Measurements from ENCODE around the gene SLC39A5. TPM values are rescaled to one million over a fixed set of nuclear protein-coding genes. Genes with fewer than 3 reads are reported as not detected.

Gene SLC39A5, protein sequence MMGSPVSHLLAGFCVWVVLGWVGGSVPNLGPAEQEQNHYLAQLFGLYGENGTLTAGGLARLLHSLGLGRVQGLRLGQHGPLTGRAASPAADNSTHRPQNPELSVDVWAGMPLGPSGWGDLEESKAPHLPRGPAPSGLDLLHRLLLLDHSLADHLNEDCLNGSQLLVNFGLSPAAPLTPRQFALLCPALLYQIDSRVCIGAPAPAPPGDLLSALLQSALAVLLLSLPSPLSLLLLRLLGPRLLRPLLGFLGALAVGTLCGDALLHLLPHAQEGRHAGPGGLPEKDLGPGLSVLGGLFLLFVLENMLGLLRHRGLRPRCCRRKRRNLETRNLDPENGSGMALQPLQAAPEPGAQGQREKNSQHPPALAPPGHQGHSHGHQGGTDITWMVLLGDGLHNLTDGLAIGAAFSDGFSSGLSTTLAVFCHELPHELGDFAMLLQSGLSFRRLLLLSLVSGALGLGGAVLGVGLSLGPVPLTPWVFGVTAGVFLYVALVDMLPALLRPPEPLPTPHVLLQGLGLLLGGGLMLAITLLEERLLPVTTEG
- total RNA-seq = 0.81 TPM in 1 of 2 replicates, not detected in the other
- long read RNA-seq = 0 reads

DNA sequence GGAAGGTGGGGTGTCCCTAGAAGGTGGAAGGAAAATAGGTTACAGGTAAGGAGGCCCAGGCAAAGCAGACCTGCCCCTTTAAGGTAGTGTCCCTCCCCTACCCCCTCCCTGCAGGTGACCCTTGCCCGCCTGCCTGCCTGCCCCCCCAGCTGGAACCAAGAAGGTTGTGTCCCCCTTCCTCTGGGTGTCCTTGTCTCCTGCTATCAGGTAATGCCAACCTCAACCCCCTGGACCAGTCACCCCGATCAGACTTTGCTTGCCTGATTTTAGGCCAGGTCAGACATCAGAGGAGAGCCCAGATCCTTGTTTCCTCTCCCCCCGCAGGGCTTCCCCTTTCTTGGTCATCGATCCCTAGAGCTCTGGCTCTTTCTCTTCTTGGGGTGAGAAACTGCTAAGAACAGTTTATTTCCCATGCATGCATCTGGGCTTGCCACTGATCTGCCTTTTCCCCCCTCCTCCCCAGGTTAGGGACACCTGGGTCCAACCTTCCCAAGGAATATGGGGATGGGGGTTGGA lies at the start of gene SLC39A5:
TSS of gene SLC39A5 (plus strand) at position 136 of the 516 bp plus-strand sequence. CDS start 1,224 bp downstream, outside the sequence.
- no peak within 1 kb of the TSS for H3K27ac Mint-ChIP-seq (ENCODE audit: unreplicated experiment)
- DNase-seq (ENCODE audit: extremely low spot score, unreplicated experiment) = no peak
- peaks cover 9% of the 10 kb centered on the region for H3K4me1 Mint-ChIP-seq (ENCODE audit: unreplicated experiment)
- H3K4me3 Mint-ChIP-seq (ENCODE audit: unreplicated experiment) = no peak within 1 kb of the TSS
- H3K27me3 Mint-ChIP-seq (ENCODE audit: unreplicated experiment) = no peaks in the 10 kb centered on the region
- H3K36me3 Mint-ChIP-seq (ENCODE audit: unreplicated experiment) = peaks cover 4% of the 10 kb centered on the region
- no peaks in the 10 kb centered on the region for H3K9me3 Mint-ChIP-seq (ENCODE audit: unreplicated experiment)
- TF ChIP-seq, protein P1, sequence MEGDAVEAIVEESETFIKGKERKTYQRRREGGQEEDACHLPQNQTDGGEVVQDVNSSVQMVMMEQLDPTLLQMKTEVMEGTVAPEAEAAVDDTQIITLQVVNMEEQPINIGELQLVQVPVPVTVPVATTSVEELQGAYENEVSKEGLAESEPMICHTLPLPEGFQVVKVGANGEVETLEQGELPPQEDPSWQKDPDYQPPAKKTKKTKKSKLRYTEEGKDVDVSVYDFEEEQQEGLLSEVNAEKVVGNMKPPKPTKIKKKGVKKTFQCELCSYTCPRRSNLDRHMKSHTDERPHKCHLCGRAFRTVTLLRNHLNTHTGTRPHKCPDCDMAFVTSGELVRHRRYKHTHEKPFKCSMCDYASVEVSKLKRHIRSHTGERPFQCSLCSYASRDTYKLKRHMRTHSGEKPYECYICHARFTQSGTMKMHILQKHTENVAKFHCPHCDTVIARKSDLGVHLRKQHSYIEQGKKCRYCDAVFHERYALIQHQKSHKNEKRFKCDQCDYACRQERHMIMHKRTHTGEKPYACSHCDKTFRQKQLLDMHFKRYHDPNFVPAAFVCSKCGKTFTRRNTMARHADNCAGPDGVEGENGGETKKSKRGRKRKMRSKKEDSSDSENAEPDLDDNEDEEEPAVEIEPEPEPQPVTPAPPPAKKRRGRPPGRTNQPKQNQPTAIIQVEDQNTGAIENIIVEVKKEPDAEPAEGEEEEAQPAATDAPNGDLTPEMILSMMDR (IDR thresholded peaks at IDR 0.05) = no peak

DNA sequence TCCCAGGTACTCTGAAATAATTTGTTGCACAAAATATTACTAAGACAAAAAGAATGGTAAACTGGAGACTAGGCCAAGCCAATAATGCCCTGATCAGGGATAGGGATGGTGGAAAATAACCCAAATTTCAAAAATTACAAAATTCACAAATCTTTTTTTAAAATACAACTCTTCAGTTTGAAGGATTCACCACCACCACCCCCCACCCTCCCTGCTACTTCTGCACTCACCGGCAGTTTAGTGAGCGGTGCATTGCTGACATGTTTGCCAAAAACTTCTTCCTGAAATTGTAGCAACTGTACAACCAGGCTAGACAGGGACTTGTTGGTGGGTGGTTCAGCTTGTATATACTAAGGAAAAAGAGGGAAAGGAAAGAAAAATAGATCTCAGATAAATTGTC lies 42.9 kb upstream of the SLC39A5 start:
- peaks cover 28% of the 10 kb centered on the region for H3K36me3 Mint-ChIP-seq (ENCODE audit: unreplicated experiment)
- H3K4me3 Mint-ChIP-seq (ENCODE audit: unreplicated experiment) = peak overlapping the region; percentile 29
- no peak for DNase-seq (ENCODE audit: extremely low spot score, unreplicated experiment)
- no peaks in the 10 kb centered on the region for H3K9me3 Mint-ChIP-seq (ENCODE audit: unreplicated experiment)
- TF ChIP-seq, protein P1 (IDR thresholded peaks at IDR 0.05) = no peak
- H3K27me3 Mint-ChIP-seq (ENCODE audit: unreplicated experiment) = no peaks in the 10 kb centered on the region
- no peak overlapping the region for H3K27ac Mint-ChIP-seq (ENCODE audit: unreplicated experiment)
- peaks cover 28% of the 10 kb centered on the region for H3K4me1 Mint-ChIP-seq (ENCODE audit: unreplicated experiment)

GRCh38 chr12:56188131-56188777 lies 41.6 kb upstream of the SLC39A5 start:
- Mint-ChIP-seq H3K4me1 (ENCODE audit: unreplicated experiment) (peaks cover 33% of the 10 kb centered on the region), H3K27ac (ENCODE audit: unreplicated experiment) (peak overlapping the region; percentile 87), H3K9me3 (ENCODE audit: unreplicated experiment) (no peaks in the 10 kb centered on the region), H3K36me3 (ENCODE audit: unreplicated experiment) (peaks cover 25% of the 10 kb centered on the region), H3K27me3 (ENCODE audit: unreplicated experiment) (no peaks in the 10 kb centered on the region), H3K4me3 (ENCODE audit: unreplicated experiment) (peak overlapping the region; percentile 81)
- no peak for DNase-seq (ENCODE audit: extremely low spot score, unreplicated experiment)
- TF ChIP-seq, protein P1 (IDR thresholded peaks at IDR 0.05) = no peak

- Mint-ChIP-seq H3K4me3 (ENCODE audit: unreplicated experiment) (peak overlapping the region; percentile 81), H3K27ac (ENCODE audit: unreplicated experiment) (peak overlapping the region; percentile 87), H3K4me1 (ENCODE audit: unreplicated experiment) (peaks cover 36% of the 10 kb centered on the region), H3K9me3 (ENCODE audit: unreplicated experiment) (no peaks in the 10 kb centered on the region), H3K27me3 (ENCODE audit: unreplicated experiment) (no peaks in the 10 kb centered on the region), H3K36me3 (ENCODE audit: unreplicated experiment) (peaks cover 24% of the 10 kb centered on the region)
- TF ChIP-seq, protein P1 (IDR thresholded peaks at IDR 0.05) = no peak
- DNase-seq (ENCODE audit: extremely low spot score, unreplicated experiment) = no peak
Observed at GRCh38 chr12:56188778-56189098, 41.1 kb upstream of the SLC39A5 start.

All from osteocyte (in vitro differentiated cells).